ENCODE data around the gene WBP11. TPM values are rescaled to one million over a fixed set of nuclear protein-coding genes. Genes with fewer than 3 reads are reported as not detected.

The WBP11 gene
- total and polyA plus RNA-seq, 2 of the 13 experiments (the other 11 are each of a cell fraction or from before 2014, with no cell fraction given), result 7.6 to 31.0 TPM

- TF ChIP-seq SRSF9 (IDR thresholded peaks at IDR 0.05; ENCODE audit: borderline replicate concordance, insufficient read depth, low read depth, low read length, poor library complexity, severe bottlenecking) (no peak), MTA1 (CRISPR knock-in tag; IDR thresholded peaks at IDR 0.05; ENCODE audit: borderline replicate concordance) (no peak), ZHX1 (CRISPR knock-in tag; IDR thresholded peaks at IDR 0.05; ENCODE audit: low read depth) (peak; percentile 24; the same call in 1 of the 2 replicates), ZBTB34 (CRISPR knock-in tag; IDR thresholded peaks at IDR 0.05) (no peak), ZFP36L1 (CRISPR knock-in tag; IDR thresholded peaks at IDR 0.05) (no peak), MAFK (conservative IDR thresholded peaks at IDR 0.05 in 1 of 2, IDR thresholded peaks at IDR 0.05 in 1 of 2; ENCODE audit: low read length in 2 of 2) (no peak), ZZZ3 (CRISPR knock-in tag; IDR thresholded peaks at IDR 0.05; ENCODE audit: borderline replicate concordance) (no peak; the same call in 1 of the 2 replicates), HOXA9 (CRISPR knock-in tag; IDR thresholded peaks at IDR 0.05; ENCODE audit: borderline replicate concordance) (no peak), NBN (conservative IDR thresholded peaks at IDR 0.05) (no peak), POLR2A (IDR thresholded peaks at IDR 0.05; ENCODE audit: insufficient read depth in 1 of 2, low read depth in 2 of 2, low read length in 2 of 2) (peak; percentile 80 to 88), ZKSCAN8 (CRISPR knock-in tag; IDR thresholded peaks at IDR 0.05; ENCODE audit: borderline replicate concordance) (no peak), DMTF1 (CRISPR knock-in tag; IDR thresholded peaks at IDR 0.05) (no peak), MXD4 (CRISPR knock-in tag; IDR thresholded peaks at IDR 0.05) (no peak), ZNF724P (CRISPR knock-in tag; IDR thresholded peaks at IDR 0.05; ENCODE audit: borderline replicate concordance) (no peak), PHF5A (CRISPR knock-in tag; IDR thresholded peaks at IDR 0.05; ENCODE audit: low read depth, unreplicated experiment) (no peak), ZNF678 (CRISPR knock-in tag; IDR thresholded peaks at IDR 0.05) (no peak), SP5 (CRISPR knock-in tag; IDR thresholded peaks at IDR 0.05; ENCODE audit: borderline replicate concordance, low read depth) (peak; percentile 62; the same call in 1 of the 2 replicates), RAD21 (CRISPR knock-in tag; IDR thresholded peaks at IDR 0.05) (no peak), SSRP1 (CRISPR knock-in tag; IDR thresholded peaks at IDR 0.05) (no peak)
- TF ChIP-seq, protein P1, sequence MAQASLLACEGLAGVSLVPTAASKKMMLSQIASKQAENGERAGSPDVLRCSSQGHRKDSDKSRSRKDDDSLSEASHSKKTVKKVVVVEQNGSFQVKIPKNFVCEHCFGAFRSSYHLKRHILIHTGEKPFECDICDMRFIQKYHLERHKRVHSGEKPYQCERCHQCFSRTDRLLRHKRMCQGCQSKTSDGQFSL (CRISPR knock-in tag; IDR thresholded peaks at IDR 0.05), result no peak
- TF ChIP-seq, protein P2, sequence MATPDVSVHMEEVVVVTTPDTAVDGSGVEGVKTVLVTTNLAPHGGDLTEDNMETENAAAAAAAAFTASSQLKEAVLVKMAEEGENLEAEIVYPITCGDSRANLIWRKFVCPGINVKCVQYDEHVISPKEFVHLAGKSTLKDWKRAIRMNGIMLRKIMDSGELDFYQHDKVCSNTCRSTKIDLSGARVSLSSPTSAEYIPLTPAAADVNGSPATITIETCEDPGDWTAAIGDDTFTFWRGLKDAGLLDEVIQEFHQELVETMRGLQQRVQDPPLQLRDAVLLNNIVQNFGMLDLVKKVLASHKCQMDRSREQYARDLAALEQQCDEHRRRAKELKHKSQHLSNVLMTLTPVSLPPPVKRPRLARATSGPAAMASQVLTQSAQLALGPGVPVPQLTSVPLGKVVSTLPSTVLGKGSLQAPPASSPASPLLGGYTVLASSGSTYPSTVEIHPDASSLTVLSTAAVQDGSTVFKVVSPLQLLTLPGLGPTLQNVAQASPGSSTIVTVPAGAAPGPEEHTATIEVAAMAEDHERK (CRISPR knock-in tag; IDR thresholded peaks at IDR 0.05; ENCODE audit: low read depth), result no peak
Measured at GRCh38 chr12:14803011-14803829, at the start of gene WBP11, which contains the start of gene C12orf60 (continued).
